HG02642 (cell line): ENCODE data around the gene COQ8A.

Experiments
- ATAC-seq: cut with Tn5 transposase; IDR thresholded peaks from one replicate; pipeline ENCODE4 v1.9.1; 2021; ENCODE audit warnings: mild to moderate bottlenecking; ENCODE audit not compliant: unreplicated experiment, poor library complexity

Gene COQ8A

DNA sequence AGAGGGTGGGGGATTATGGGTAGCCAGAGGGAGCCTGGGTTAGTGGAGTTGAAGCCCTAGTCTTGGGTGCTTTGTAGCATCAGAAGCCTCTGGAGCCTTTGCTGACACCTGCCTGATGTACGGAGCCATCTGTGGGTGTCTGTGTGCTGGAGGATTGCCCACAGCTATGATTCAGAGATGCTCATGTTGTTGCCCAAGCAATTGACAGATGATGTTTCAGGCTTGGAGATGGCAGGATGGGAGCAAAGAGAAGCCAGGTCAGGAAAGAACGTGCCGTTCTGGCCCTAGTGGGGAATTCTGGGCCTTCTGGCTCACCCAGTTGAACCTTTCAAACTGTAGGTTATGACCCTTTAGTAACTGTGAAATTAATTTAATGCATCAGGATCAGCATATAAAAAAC, 27.6 kb downstream of the COQ8A start:
- no peak for ATAC-seq

DNA sequence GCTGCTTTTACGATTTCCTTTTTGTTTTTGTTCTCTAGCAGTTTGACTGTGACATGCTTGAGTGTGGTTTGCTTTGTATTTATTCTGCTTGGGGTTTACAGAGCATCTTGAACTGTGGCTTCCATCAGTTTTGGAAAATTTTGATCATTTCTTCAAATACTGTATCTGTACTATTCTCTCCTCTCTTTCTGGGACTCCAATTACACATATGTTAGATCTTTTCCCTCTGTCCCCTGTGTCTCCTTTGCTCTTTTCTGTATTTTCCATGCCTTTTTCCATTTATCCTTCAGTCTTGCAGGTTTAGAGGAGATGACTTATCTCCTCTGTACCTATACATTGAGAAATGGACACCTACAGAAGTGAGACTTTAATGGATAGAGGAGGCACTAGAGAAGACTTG, 31.7 kb downstream of the COQ8A start:
- no peak for ATAC-seq

DNA sequence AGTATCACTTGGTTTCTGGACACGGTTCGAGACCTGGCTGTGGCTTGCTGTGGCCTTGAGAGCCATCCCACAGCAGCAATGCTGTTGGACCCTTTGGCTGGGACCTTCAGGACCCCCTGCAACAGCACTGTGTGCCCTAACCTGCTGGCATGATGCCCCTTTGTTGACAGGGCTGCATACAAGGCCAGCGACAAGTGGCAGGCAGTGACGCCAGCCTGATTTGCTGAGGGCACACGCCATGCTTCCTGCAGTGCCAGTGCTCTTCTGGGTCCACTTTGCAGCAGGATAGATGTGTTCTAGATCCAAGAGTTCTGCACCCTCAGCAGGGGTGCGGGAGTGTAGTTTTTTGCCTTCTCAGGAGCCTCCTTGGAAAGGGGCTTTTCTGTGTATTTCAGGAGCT, 32.8 kb downstream of the COQ8A start:
- no peak for ATAC-seq

DNA sequence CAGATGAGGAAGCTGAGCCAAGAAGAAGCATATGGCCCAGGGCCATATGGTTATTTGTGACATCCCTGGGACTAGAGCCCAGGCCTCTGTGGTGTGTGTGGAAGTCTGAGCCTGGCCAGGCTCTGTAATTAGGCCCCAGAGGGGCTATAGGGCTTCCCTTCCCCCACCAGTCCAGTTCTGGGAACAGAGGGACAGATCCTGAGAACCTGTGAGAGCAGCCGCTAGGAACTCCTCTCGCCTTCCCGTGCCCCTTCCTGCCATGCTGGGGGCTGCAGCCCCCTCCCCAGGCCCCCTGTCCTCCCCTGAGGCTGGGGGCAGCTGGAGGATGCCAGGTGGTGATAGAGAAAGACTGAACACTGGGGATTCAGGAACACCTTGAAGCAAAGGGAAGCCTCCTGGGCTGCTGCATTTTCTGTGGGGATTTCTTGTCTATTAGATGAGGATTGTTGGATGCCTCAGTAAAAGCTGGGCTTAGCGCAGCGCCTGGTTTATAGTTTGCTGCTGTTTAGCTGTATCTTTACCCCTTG, 33.3 kb downstream of the COQ8A start:
- no peak for ATAC-seq

DNA sequence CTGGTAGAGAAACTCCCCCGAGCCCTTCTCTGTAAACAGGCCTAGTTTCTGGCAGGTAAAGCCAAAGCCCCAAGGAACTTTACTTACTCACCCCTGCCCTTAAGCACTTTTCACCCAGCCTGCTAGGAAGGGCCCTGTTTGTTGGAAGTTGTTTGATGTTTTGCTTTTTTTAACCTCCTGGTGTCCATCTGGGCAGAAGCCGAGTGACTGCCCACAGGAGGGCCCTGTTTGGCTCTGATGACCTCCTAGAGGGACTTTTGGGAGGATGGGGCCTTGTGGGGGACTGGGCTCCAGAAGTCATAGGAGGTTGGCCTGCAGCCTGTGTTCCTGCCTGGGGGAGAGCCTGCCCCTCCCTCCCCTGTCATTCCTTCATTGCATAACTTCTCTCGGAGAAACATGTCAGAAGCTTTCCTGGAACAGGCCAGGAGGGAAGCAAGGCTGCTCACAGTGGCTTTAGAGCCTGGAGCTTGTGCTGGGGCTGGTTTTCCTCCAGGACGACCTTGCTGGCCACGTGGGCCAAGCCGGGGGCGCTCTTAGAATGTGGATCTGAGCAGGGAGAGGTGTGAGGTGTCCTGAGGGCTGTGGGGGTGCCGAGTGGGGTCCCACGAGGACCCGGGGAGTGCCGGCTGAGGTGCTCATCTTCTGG, 33.9 kb downstream of the COQ8A start:
- no peak for ATAC-seq

DNA sequence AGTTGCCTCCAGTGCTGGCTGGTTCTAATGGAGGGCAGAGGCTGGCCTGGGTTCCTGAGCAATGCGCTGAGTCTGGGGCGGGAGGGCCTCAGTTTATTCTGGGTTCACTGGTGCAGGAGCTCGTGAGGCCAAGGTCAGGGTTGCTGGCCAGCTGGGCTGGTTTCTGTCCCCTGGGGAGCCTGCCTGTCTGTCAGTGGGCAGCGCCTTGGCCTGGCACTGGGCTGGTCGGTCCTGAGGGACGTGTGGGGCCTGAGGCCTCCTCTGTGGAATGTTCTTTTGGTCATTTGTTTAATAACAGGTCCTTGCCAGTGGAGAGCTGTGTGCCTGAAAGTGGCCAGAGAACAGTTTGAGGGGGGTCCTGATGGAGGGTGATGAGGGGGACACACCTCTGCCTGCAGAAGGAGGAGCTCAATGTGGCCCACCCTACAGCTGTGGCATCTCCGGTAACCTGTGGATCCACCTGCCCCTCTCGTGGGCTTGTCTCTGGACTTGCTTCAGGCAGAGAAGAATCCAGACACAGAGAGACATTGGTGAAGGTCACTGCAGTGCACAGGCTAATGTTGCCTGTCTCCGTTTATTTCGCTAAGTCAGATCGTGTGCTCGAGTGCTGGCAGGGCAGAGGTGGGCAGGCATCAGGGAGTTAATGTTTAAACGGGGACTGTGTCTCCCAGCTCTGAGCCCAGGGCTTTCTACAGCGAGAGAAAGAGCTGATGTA, 34.6 kb downstream of the COQ8A start:
- ATAC-seq: no peak

DNA sequence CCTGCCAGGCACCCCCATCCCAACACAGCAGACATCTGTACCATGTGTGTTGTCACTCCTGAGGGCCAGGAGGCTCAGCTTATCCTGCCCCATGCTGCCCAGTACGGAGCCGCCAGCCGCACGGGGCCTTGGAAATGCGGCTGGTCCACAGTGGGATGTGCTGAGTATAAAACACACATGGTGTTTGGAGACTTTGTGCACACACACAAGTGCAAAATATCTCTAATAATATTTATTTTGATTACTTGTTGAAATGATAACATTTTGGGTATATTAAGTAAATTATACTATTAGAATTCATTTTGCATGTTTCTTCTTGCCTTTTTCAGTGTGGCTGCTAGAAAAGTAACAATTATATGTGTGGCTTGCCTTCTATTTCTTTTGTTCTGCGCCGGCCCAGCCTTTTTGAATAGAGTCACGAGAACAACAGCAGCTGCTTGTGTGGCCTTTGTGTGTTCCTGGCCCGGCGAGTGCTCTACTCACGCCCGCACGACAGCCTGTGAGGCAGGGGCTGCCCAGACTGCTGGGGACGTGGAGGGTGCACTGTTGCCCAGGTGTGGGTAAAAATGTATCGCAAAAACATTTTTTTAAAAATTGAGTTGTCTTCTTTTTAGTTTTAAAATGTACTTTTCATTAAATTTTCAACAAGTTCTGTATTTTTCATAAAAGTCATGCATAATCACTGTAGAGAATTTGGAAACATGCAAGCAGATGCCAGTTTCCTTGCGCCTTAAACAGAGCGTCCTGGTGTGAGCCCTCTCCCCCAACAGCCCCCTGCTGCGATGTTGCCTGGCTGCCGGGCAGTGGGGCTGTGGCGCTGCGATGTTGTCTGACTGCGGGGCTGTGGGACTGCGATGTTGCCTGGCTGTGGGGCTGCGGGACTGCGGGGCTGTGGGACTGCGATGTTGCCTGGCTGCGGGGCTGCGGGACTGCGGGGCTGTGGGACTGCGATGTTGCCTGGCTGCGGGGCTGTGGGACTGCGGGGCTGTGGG, 35.5 kb downstream of the COQ8A start:
- no peak for ATAC-seq

DNA sequence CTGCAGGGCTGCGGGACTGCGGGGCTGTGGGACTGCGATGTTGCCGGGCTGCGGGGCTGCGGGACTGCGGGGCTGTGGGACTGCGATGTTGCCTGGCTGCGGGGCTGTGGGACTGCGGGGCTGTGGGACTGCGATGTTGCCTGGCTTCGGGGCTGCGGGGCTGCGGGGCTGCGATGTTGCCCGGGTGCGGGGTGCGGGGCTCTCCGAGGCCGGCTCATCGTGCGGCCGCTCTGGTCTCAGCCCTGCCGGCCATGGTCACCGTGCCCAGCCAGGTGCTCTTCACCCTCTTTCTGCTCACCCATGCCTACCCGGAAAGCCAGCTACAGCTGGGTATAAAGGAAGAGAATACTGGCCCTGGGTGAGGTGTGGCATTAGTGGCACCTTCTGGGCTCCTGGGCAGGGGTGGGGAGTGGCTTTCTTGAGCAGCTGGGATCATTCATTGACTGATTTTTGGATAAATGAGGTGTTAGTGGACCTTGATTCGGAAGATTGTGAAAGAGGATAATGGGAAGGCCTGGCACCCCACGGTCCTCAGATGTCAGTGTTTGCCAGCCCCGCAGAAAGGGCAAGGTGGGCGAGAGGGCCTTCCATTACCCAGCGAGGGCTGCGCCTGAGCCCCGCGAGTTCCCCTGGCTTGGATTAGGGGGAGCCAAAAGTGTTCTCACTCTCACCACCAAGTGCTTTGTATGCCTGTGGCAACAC, 36.3 kb downstream of the COQ8A start:
- no peak for ATAC-seq

DNA sequence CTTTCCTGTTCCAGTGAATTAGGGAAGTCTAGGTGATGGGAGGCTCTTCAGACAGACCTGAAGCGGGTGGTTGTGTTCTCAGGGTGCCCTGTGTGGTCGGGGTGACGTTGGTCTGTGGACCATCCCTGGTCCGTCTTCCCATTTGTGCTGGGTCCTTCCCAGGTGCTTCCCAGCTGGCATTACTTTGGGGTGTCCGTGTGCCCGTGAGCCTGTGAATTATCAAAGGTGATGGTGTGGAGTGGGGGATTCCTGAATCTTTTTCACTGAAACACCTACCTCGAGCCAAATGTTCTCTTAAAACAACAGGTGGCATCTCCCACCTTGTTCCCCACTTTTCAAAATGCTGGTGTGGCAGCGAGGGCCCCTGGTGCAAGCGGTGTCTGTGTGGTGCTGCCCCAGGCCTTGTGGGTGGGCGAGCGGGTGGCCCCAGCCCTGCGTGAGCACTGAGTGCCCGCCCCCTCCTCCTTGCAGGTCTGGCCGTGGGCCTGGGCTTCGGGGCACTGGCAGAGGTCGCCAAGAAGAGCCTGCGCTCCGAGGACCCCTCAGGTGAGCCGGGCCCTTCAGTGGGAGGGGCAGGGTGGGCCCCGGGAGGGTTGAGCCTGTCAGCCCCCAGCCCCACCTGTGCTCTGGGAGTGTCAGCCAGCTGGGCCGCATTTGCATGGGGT, 37.0 kb downstream of the COQ8A start:
- ATAC-seq: no peak

DNA sequence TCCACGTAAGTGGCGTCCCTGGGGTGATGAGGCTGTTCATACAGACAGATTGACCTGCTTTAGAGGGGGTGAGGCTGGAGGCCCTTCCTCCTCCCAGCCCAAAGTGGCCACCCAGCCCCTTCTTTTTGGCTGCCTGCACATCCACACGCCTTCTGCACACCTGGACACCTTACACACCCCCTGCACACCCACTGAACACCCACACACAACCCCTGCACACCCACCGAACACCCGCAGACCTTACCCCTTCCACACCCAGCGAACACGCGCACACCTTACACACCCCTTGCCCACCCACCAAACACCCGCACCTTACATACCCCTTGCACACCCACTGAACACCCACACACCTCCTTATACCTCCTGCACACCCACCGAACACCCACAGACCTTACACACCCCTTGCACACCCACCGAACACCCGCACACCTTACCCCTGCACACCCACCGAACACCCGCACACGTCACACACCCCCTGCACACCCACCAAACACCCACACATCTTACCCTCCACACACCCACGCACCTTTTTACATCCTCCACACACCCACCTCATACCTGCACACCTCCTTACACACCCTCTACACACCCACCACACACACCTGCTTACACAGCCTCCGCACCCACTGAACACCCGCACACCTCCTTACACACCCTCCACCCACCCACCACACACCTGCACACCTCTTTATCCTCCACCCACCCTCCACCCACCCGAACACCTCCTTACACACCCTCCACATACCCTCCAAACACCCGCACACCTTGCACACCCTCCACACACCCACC, 37.7 kb downstream of the COQ8A start:
- ATAC-seq: no peak

DNA sequence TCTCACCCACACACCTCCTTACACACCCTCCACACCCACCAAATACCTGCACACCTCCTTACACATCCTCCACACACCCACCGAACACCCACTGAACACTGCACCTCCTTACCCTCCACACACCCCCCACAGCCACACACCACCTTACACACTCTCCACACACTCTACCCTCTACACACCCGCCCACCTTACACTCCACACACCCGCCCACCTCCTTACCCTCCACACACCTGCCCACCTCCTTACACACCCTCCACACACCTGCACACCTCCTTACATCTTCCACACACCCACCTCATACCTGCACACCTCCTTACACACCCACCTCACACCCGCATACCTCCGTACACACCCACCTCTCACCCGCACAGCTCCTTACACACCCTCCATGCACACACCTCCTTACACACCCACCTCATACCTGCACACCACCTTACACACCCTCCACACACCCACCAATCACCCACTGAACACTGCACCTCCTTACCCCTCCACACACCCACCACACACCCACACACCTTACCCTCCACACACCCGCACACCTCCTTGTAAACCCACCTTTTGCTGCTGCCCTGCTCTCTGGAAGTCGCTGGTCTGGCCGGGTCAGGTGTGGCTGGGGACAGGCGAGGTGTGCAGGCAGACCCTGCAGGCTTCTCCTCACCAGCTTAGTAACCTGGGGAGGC, 38.5 kb downstream of the COQ8A start:
- no peak for ATAC-seq

DNA sequence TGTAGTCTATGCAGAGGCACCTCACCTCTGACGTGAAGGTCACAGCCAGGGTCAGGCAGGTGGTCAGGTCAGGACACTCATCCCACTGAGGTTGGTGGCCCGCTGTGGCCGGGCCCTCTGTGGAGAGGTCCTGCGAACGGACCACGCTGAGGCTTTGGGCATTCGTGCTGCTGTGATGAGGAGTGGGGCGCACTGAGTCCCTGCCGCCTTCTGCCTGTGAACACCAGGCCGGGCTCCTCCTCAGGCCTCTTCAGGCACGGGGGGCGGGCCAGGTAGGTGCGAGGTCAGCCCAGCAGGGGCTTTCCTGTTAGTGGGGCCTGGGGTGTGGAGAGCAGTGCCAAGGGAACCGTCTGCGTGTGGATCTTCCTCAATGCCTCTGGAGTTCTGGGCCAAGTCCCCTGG, 39.0 kb downstream of the COQ8A start:
- no peak for ATAC-seq

DNA sequence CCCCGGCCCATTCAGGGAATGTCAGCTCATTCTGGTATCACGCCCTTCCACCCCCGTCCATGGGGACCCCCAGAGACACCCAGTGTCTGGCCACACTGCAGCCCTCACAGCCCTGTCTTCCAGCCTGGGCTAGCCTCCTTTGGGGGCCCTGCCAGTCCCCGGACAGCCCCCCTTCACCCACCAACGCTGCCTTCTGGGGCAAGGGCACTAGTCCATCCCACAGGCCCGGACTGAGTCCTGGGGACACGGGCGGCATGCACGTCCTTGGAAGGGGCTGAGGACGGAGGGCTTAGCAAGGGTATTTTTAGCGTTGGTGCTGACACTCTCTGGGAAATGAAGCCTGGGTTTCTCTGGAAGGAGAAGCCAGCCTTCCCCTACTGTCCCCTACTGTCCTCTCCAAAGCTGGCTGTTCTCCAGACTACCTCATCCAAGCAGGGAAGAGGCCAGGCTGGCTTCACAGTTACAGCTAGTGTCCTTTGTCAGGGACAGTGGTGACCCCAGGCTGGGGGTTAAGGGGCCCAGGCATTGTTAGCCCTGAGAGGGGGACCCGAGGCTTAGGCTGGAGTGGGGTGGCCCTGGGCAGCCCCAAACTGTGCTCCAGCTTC, 39.5 kb downstream of the COQ8A start:
- no peak for ATAC-seq

DNA sequence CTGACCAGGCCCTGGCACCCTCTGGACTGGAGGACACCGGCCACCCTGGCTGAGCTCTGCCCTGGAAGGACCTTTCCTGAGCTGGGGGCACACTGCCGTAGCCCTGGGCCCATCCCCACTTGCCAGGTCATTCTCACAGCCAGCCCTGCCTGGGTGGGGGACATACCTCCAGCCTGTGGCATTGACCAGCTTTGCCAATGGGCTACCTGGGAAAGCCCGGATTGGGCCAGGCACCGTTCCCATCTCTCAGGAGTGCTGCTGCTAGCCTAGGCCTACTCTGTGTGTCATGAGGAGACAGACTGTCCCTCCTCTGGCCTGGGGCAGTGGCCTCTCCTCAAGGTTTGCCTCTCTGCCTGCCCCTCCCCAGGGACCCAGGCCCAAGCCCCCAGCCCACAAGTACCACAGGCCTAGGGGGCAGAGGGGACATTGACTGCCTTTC, 40.0 kb downstream of the COQ8A start:
- ATAC-seq: no peak

DNA sequence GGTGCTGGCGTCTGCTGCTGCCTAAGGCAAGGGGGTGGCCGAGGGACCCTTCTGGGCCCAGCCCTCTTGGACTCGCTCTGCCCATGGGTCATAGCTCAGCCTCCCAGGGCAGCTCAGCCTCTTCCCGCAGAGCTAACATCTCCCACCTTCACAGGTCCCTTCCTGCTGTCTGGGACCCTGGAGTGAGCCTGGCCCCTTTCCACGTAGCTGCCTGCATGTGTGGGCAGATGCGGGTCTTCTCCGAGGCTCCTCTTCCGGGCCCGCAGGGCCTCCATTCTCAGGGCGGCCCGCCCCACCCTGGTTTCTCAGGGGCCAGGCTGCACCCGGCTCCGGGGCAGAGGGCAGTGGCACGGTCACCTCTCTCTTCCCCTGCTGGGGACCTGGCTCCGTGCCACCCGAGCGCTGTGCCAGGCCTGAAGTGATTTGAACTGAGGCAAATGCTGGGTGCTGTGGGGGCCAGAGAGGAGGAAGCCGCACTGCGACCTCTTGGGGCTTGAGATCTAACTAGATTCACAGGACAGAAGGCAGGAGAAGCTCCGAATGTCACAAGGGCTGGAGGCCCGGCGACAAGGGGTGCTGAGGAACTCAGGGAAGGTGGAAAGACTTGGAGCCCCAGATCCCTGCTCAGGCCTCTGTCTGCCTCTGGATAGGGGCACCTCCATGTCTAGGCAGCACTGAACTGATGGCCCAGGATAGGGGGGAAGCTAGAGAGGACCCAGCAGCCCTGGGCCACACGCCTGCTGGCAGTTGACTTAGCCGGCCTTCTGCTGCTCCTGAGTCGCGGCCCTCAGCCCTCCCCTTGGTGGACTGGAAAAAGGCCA, 40.7 kb downstream of the COQ8A start:
- no peak for ATAC-seq

DNA sequence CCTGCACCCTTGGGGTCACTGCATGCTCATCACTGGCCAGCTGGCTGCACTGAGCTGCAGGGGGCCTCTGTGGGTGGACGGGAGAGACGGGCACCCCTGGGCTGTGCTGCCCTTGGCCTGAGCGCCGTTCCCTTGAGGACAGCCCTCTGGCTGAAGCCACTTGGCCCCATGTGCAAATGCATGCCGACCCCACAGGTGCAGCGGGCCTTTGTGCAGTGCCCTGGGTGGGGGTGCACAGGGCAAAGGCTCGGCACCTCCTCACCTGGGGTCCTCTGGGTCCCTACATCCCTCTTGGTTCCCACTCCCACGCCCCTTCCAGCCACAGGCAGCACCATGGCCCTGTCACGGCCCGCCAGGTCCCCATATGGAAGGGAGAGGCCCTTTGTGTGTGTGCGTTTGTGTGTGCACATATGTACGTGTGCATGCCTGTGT, 41.3 kb downstream of the COQ8A start:
- ATAC-seq: no peak

DNA sequence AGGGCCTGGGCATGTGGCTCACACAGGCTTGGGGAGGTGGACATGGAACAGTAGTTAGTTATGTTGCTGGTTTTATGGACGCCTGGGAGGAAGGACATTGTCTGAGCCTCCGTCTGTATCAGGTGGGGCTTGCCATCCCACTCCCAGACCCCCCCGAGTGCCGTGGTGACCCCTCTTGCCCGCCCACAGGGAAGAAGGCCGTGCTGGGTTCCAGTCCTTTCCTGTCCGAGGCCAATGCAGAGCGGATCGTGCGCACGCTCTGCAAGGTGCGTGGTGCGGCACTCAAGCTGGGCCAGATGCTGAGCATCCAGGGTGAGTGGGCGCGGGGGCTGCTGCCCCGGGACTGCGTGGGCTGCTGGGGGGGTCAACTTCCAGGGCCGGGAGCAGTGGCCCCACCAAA, 41.7 kb downstream of the COQ8A start:
- no peak for ATAC-seq
